A673 (cell line): ENCODE data around the gene KCTD5.

Experiments
- EZH2 ChIP-seq: fragments of 200-600 bp; sonication (generic); IDR thresholded peaks from 2 replicates; pipeline ENCODE4 v1.6.1; 2017; ENCODE audit warnings: borderline replicate concordance, low read depth, mild to moderate bottlenecking, mixed read lengths, antibody characterized with exemption, low read length; ENCODE audit not compliant: poor library complexity, severe bottlenecking
- TF ChIP-seq, protein P1 (sequence below): fragments of 300-800, 200-600 bp; sonication (generic); conservative IDR thresholded peaks from 2 replicates; pipeline ENCODE4 v1.5.1; 2017; ENCODE audit warnings: low read depth, mild to moderate bottlenecking, antibody characterized with exemption, low read length, moderate library complexity, mixed read lengths

DNA sequence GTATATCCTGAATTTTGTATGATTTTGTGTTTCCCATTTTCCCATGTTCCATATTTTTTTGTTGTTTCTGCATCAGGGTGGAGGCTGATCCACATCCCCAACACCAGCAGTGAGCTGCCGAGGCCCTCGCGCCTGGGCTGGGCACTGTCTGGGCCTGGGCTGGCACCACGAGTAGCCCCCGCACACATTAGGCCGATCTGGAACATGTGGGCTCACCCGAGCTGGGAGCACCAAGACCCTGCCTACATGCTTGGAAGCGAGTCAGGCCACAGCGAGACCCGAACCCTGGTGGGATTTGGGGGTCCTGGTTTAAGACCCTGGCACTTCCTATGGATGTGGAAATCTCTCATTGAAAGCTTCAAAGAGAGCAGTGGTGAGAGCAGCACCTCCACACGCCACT is 8.5 kb downstream of the KCTD5 start:
- TF ChIP-seq, protein P1, sequence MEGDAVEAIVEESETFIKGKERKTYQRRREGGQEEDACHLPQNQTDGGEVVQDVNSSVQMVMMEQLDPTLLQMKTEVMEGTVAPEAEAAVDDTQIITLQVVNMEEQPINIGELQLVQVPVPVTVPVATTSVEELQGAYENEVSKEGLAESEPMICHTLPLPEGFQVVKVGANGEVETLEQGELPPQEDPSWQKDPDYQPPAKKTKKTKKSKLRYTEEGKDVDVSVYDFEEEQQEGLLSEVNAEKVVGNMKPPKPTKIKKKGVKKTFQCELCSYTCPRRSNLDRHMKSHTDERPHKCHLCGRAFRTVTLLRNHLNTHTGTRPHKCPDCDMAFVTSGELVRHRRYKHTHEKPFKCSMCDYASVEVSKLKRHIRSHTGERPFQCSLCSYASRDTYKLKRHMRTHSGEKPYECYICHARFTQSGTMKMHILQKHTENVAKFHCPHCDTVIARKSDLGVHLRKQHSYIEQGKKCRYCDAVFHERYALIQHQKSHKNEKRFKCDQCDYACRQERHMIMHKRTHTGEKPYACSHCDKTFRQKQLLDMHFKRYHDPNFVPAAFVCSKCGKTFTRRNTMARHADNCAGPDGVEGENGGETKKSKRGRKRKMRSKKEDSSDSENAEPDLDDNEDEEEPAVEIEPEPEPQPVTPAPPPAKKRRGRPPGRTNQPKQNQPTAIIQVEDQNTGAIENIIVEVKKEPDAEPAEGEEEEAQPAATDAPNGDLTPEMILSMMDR, result no peak
- TF ChIP-seq EZH2, result no peak
